ENCODE results near the gene ATP5ME.

ATP5ME gene

DNA sequence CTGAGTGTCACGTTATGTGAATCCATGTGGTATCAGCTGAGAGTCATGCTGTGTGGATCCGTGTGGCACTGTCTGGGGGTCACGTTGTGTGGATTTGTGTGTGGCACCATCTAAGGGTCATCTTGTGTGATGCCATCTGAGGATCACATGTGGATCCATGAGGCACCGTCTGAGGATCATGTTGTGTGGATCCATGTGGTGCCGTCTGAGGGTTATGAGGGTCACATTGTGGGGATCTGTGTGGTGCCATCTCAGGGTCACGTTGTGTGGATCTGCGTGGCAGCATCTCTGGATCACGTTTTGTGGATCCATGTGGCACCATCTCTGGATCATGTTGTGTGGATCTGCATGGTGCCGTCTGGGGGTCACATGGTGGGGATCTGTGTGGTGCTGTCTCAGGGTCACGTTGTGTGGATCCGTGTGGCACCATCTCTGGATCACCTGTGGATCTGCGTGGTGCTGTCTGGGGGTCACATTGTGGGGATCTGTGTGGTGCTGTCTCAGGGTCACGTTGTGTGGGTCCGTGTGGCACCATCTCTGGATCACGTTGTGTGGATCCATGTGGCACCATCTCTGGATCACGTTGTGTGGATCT is 41.8 kb downstream of the ATP5ME start:
- DNase-seq, result no peak

DNA sequence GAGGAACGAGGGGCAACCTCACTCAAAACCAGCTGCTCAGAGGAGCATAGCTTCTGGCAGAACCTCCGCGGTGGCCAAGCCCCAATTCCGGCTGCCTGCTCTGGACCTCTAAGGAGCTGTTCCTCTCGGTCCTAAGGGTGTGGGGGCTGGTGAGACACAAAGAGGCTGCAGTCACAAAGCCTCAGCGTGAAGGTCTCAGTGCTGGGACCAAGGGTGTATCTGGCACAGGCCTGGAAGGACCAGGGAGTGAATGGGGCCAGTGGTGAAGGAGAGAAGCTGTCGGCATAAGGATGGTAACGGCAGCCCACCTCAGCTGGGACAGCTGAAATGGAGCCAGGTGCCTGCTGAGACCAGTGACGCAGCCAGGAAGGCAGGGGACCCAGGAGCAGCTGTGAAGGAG is 43.4 kb downstream of the ATP5ME start:
- DNase-seq, result no peak

DNA sequence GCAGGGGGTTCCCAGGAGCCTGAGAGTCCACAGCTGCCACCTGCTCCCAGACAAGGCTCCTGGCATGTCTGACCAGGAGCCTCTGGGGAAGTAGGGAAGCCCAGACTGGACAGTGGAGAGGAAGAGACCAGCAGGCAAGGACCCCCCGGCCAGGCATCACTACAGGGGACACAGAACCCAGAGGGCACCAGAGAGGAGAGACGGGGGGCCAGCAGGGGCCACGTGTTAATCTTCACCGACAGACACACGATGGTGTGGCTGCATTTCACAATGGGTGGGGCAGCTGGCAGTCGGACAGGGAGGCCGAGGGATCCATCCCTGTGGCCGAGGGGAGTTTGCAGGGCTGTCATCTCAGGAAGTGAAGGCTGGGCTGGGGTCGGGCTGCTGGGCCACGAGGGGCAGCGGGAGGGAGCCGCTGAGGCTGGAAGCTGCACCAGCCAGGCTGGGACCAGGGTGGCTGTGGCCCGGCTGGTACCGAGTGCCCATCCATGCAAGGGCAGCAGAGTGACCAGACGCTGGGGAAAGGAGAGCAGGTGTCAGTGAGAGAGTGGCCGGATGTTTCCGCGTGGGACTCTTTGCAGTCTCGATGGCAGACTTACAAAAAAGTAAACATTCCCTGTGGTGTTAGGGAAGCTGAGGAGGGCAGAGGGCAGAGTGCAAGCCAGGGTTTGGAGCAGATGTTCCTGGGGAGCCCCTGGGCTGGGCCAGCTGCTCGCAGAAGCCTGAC is 44.0 kb downstream of the ATP5ME start:
- no peak for DNase-seq

DNA sequence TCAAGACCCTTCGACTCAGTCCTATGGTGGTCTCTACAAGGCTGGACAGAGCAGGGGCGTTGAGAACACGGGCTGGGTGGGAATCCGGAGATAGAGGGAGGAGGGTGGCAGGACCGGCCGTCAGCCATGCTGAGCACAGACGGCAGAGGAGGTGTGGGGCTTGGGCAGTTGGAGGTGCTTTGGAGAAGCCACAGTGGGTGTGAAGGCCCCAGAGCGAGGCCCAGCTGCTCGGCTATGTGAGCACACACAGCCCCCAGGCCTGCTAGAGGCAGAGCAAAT is 44.5 kb downstream of the ATP5ME start:
- DNase-seq, result no peak

DNA sequence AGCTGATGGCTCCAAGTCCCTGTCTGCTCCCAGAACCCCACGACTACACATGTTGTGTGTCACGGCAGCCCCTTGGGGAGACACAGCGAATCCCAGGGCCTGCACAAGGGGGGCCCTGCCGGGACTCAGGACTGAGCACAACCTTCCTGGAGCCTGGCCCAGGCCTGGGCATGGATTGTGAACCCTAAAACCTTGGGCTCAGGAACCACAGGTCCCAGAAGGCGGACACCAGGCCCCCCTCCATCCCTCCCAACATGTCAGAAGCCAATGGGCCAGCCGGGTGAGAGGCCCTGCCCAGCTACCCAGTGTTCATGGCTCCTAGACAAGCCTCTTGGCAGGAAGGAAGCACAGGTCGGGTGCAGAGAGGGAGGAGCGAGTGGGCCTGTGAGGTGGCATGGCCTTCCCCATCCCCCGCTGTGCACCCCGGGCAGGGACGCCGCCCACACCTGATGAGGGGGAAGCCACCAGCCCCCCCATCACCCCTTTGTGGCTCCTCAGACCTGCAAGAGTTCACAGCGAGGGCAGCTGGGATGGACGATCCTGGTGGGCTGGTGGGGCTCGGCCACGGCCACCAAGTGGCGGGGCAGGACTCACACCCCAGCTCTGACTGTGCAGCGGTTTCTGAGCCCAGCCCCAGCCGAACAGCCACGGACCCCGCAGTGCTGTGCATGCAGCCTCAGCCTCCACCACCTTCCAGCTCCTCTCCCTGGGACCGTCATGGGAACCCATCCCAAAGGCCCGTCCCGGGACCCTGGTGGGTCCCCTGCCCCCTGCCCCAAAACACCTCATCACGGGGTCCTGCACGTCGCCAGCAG is 45.0 kb downstream of the ATP5ME start:
- no peak for DNase-seq

DNA sequence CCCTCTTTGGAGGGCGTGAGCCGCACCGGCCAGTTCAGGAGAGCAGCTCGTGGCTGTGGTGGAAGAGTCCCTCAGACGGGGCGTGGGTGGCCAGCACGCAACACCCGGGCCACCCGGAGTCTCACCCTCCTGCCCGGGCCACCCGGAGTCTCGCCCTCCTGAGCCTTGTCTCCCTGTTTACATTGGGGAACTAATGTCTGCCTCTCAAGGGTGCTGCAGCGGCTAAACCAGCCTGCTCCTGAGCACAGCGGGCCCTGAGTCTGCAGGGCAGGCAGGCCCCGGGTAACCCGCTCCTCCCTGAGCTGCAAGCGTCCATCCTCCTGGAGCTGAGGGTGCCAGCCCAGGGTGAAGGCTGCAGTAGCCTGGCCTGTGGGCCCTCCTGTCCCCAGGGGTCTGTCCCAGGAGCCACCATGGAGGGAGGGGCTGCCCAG is 45.8 kb downstream of the ATP5ME start:
- DNase-seq, result no peak

DNA sequence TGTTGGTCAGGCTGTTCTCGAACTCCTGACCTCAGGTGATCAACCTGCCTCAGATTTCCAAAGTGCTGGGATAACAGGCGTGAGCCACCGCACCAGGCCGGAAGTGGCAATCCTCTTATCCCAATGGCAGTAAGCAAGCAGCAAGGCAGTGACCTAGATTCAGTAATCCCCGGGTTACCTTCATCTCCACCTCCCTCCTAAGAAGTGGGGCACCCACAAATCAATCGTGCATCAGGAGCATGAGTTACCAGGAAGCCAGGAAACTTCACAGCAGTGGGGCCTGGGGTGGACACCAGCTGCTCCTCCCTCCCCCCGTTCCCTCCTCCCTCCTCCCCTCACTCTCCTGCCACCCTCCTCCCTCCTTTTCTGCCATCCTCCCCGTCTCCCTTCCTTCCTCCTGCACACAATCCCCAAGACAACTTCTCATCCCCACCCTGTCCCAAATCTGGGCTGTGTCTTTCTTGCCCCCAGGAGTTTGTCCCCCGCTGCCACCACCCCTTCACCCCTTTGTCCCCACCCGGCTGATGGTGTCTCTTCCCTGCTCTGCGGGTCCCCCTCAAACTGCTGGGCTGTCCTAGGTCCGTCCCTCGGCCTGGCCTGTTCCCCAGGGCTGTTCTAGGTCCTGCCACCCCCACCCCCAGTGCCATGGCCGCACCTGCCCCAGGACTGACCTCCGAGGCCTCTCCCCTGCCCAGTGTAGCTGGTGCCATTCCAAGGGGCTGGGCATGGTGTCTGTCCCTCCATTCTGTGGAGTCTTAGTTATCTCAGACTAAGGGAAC is 46.5 kb downstream of the ATP5ME start:
- no peak for DNase-seq

DNA sequence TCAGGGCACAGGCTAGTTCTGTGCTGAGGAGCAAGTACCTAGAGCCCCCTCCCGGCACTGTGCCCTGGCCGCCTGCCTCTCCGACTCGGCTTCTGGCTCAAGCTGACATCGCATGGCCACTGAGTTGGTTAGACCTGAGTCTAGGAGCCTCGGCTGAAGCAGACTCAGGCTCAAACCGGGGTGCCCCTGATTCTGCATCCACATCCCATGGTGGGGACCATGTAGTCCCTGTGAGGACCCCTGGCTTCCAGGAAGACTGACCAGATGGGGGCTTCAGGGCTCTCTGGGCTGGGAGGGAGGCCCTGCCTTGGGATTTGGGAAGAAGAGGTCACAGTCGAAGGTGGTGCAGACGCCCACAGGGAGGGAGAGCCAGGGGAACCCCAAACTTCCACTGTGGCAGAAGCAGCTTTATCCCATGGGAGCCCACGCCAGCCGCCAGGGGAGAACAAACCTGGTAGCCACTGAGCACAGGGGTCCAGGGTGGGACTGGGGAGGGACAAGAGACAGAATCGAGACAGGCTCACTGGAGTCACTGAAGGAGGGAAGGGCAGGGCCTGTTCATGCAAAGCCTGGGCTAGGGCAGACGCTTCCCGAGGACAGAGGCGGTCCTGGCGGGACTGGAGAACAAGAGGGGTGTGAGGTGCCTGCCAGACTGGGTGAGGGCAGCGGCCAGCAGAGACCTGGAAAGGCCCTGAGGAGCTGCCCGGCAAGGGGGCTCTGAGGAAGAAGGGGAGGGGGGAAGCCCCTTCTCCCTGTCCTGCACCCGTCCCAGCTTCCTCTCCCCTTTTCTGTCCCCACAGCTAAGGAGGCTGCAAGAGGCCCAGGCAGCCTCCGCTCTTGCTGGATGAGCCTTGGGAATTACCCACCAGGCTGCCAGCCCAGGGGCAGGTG is 47.6 kb downstream of the ATP5ME start:
- no peak for DNase-seq

DNA sequence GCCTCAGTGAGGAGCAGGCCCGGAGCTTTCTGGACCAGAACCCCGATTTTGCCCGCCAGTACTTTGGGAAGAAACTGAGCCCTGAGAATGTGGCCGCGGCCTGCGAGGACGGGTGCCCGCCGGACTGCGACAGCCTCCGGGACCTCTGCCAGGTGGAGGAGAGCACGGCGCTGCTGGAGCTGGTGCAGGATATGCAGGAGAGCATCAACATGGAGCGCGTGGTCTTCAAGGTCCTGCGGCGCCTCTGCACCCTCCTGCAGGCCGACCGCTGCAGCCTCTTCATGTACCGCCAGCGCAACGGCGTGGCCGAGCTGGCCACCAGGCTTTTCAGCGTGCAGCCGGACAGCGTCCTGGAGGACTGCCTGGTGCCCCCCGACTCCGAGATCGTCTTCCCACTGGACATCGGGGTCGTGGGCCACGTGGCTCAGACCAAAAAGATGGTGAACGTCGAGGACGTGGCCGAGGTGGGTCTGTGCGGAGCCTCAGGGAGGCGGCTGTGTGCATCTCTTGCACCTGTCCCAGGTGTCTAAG is 48.4 kb downstream of the ATP5ME start:
- DNase-seq, result no peak

DNA sequence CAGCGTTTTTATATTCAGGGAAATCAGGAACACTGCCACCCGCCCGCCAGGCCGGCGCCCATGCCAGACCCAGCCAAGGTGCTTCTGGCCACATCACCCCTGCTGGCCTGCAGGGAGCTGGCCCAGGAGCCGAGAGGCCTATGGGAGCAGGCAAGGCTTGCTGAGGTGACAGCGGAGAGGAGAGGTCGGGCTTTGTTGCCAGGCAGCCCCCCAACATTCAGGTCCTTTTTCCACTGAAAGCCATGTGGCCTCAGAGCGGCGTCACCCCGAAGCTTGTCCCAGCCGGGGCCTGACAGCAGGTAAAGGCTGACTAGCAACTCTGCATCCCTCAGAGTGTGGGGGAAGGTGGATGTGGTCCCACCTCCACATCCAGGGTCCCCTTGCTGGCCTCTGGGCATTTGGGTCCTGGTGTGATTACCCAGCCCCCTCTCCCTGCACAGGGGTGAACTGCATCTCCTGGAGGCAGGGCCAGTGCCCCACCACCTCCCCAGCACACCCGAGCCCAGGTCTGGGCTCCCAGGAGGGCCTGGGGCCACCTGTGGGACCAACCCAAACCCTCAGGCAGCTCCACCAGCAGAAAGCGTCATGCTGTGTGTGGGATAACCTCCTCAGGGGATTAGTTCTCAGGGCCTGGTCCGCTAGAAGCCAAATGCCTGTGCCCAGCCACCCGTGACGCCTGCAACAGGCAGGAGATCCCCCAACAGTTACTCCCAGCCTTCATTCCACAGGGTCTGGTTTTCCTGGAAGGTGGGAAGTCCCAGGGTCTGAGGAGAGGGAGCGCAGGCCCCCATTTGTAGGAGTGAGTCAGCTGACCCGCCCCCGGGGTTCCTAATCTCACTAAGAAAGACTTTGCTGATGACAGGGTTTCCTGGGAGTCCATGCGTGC is 49.1 kb downstream of the ATP5ME start, which contains the start of gene PDE6B:
Gene PDE6B, plus strand, starts transcription at position 869 of the 886 bp plus-strand sequence. CDS start 54 bp downstream, outside the sequence.
- no peak for DNase-seq

DNA sequence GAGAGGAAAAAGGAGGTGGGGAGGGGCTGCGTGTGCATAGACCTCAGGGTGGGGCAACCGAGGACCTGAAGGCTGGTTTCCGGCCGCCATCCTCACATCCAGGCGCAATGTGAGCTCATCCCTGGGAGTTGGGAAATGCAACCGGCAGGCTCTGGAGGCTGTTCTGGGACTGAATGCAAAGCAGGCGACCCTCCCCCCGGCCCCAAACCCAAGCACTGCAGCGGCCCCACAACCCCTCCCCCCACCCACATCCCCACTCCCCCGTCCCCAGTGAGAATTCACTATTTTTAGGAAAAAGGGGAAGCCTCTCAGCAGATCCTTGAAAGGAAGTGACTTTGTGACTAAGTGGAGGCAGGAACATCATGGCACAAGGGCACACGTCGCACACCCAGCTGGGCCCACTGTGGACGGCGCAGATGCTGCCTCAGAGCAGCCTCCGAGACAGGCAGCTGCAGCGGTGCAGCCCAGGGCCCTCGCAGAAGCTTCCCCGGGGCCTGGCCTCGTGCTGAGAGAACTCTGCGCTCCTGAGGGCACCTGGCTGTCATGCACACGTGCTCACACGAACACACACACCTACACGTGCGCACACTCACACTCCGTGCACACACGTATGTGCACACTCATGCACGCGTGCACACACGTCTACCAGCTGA is 50.0 kb downstream of the ATP5ME start:
- DNase-seq, result no peak

DNA sequence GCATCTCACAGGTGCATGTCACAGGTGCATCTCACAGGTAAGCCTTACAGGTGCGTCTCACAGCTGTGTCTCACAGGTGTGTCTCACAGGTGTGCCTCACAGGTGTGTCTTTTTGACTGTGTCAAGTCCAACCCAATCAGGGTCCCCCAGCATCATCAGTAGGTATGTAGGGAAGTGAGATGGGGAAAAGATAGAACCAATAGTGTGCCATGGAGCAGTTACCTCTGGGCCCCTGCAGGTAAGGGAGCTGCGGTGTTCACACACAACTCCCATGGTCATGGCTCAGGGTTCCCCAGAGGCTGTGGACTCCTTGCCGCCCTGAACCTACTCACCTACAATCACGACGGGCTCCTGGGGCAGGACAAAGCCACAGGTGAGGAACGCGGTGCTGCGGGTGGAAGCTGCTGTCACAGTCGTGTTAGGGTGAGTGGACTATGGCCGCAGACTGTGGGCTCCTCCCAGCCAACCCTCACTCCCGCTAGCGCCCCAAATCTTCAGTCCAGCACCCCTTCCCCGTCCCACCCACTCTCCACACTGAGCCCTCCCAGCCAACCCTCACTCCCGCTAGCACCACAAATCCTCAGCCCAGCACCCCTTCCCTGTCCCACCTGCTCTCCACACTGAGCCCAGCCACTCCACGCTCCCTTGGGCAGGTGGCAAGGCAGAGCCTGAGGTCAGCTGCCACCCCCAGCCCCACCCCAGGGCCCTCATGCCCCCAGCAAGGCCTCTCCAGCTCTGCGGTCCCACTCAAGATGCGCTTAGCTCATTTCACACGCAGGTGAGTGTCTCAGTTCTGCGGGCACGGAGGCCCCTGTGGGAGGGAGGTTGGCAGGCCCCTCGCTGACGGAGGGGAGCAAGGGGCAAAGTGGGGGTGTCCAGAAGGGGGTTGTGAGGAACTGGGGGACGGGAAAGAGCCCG is 50.8 kb downstream of the ATP5ME start:
- DNase-seq, result no peak

Measured in NCI-H1694 treated with DMSO at 0.1 percent for 48 hours (cell line).